ENCODE data around the gene MDN1. TPM values are rescaled to one million over a fixed set of nuclear protein-coding genes. Genes with fewer than 3 reads are reported as not detected.

MDN1 gene
- total RNA-seq, 1 donor from 2014 or later = 44.1 TPM

GRCh38 chr6:89599727-89600126 is 219.9 kb downstream of the MDN1 start:
- no peak for TF ChIP-seq CTCF (IDR thresholded peaks at IDR 0.05; ENCODE audit: unreplicated experiment)
- Mint-ChIP-seq H3K36me3 (ENCODE audit: insufficient read depth) (peaks cover 1% of the 10 kb centered on the region), H3K27me3 (no peaks in the 10 kb centered on the region), H3K4me1 (ENCODE audit: low read depth) (peaks cover 5% of the 10 kb centered on the region), H3K27ac (no peak overlapping the region), H3K4me3 (ENCODE audit: low read depth) (no peak overlapping the region), H3K9me3 (ENCODE audit: low read depth) (no peaks in the 10 kb centered on the region)
- DNase-seq (ENCODE audit: low spot score, unreplicated experiment) = no peak

- TF ChIP-seq CTCF (IDR thresholded peaks at IDR 0.05; ENCODE audit: unreplicated experiment) = peak; percentile 19
- peaks cover 5% of the 10 kb centered on the region for H3K4me1 Mint-ChIP-seq (ENCODE audit: low read depth)
- no peak overlapping the region for H3K4me3 Mint-ChIP-seq (ENCODE audit: low read depth)
- no peaks in the 10 kb centered on the region for H3K27me3 Mint-ChIP-seq
- no peaks in the 10 kb centered on the region for H3K9me3 Mint-ChIP-seq (ENCODE audit: low read depth)
- no peak overlapping the region for H3K27ac Mint-ChIP-seq
- H3K36me3 Mint-ChIP-seq (ENCODE audit: insufficient read depth) = peaks cover 1% of the 10 kb centered on the region
- DNase-seq (ENCODE audit: low spot score, unreplicated experiment) = no peak
These were observed 221.6 kb downstream of the MDN1 start for GRCh38 chr6:89597988-89598387.

- no peak for DNase-seq (ENCODE audit: low spot score, unreplicated experiment)
- Mint-ChIP-seq H3K4me3 (ENCODE audit: low read depth) (no peak overlapping the region), H3K4me1 (ENCODE audit: low read depth) (peaks cover 5% of the 10 kb centered on the region), H3K36me3 (ENCODE audit: insufficient read depth) (peaks cover 1% of the 10 kb centered on the region), H3K27ac (no peak overlapping the region), H3K27me3 (no peaks in the 10 kb centered on the region), H3K9me3 (ENCODE audit: low read depth) (no peaks in the 10 kb centered on the region)
- no peak for TF ChIP-seq CTCF (IDR thresholded peaks at IDR 0.05; ENCODE audit: unreplicated experiment)
These were observed 222.2 kb downstream of the MDN1 start for GRCh38 chr6:89597372-89597771.

- Mint-ChIP-seq H3K4me1 (ENCODE audit: low read depth) (peaks cover 5% of the 10 kb centered on the region), H3K36me3 (ENCODE audit: insufficient read depth) (peaks cover 1% of the 10 kb centered on the region), H3K9me3 (ENCODE audit: low read depth) (no peaks in the 10 kb centered on the region), H3K27ac (no peak overlapping the region), H3K4me3 (ENCODE audit: low read depth) (no peak overlapping the region), H3K27me3 (no peaks in the 10 kb centered on the region)
- no peak for TF ChIP-seq CTCF (IDR thresholded peaks at IDR 0.05; ENCODE audit: unreplicated experiment)
- DNase-seq (ENCODE audit: low spot score, unreplicated experiment) = no peak
These were observed 223.1 kb downstream of the MDN1 start for GRCh38 chr6:89596484-89596883.

GRCh38 chr6:89596056-89596455 is 223.5 kb downstream of the MDN1 start:
- H3K36me3 Mint-ChIP-seq (ENCODE audit: insufficient read depth) = peaks cover 1% of the 10 kb centered on the region
- no peak overlapping the region for H3K27ac Mint-ChIP-seq
- no peaks in the 10 kb centered on the region for H3K27me3 Mint-ChIP-seq
- TF ChIP-seq CTCF (IDR thresholded peaks at IDR 0.05; ENCODE audit: unreplicated experiment) = no peak
- no peaks in the 10 kb centered on the region for H3K9me3 Mint-ChIP-seq (ENCODE audit: low read depth)
- H3K4me1 Mint-ChIP-seq (ENCODE audit: low read depth) = peaks cover 5% of the 10 kb centered on the region
- no peak overlapping the region for H3K4me3 Mint-ChIP-seq (ENCODE audit: low read depth)
- no peak for DNase-seq (ENCODE audit: low spot score, unreplicated experiment)

Other genes with a start within 250 kb of the MDN1 start
- gene LYRM2, start 181.0 kb downstream of the MDN1 start, total RNA-seq = 38.6 and 46.5 TPM in 2 replicates
- 31.4 and 31.9 TPM in 2 replicates for gene CASP8AP2, start 10.1 kb upstream of the MDN1 start, total RNA-seq
- gene GJA10, start 74.7 kb upstream of the MDN1 start, total RNA-seq = not detected in 2 replicates

All from progenitor cell of endocrine pancreas (in vitro differentiated cells).